ENCODE results near the gene CABP2. TPM values are rescaled to one million over a fixed set of nuclear protein-coding genes. Genes with fewer than 3 reads are reported as not detected.

Gene CABP2
- total RNA-seq, 1 donor from 2014 or later, result not detected

- TF ChIP-seq CTCF (IDR thresholded peaks at IDR 0.05), result no peak
Measured at GRCh38 chr11:67507864-67508485, 15.3 kb downstream of the CABP2 start, which contains the start of gene CDK2AP2. Gene CDK2AP2 (minus strand): TSS chr11:67508162. CDS start chr11:67508082, 80 bp downstream.

GRCh38 chr11:67507242-67507863 is 15.9 kb downstream of the CABP2 start:
- Mint-ChIP-seq H3K36me3 (ENCODE audit: unreplicated experiment) (no peaks in the 10 kb centered on the region), H3K4me3 (ENCODE audit: unreplicated experiment) (peak overlapping the region; percentile 79), H3K27ac (ENCODE audit: unreplicated experiment) (peak overlapping the region; percentile 93), H3K4me1 (ENCODE audit: unreplicated experiment) (peaks cover 38% of the 10 kb centered on the region), H3K27me3 (ENCODE audit: unreplicated experiment) (peaks cover 16% of the 10 kb centered on the region), H3K9me3 (ENCODE audit: unreplicated experiment) (no peaks in the 10 kb centered on the region)
- no peak for DNase-seq (ENCODE audit: extremely low spot score, unreplicated experiment)
- no peak for TF ChIP-seq CTCF (IDR thresholded peaks at IDR 0.05)

More at GRCh38 chr11:67507864-67508485, 15.3 kb downstream of the CABP2 start, which contains the start of gene CDK2AP2:
- Mint-ChIP-seq H3K27me3 (ENCODE audit: unreplicated experiment) (peaks cover 20% of the 10 kb centered on the region), H3K27ac (ENCODE audit: unreplicated experiment) (peak within 1 kb of the TSS; percentile 95), H3K36me3 (ENCODE audit: unreplicated experiment) (no peaks in the 10 kb centered on the region), H3K4me3 (ENCODE audit: unreplicated experiment) (peak within 1 kb of the TSS; percentile 79), H3K4me1 (ENCODE audit: unreplicated experiment) (peaks cover 37% of the 10 kb centered on the region), H3K9me3 (ENCODE audit: unreplicated experiment) (no peaks in the 10 kb centered on the region)
- peak; percentile 99 for DNase-seq (ENCODE audit: extremely low spot score, unreplicated experiment)

GRCh38 chr11:67506426-67507051 is 16.7 kb downstream of the CABP2 start:
- H3K27ac Mint-ChIP-seq (ENCODE audit: unreplicated experiment), result peak overlapping the region; percentile 93
- no peak for DNase-seq (ENCODE audit: extremely low spot score, unreplicated experiment)
- TF ChIP-seq CTCF (IDR thresholded peaks at IDR 0.05), result no peak

GRCh38 chr11:67505605-67506396 is 17.4 kb downstream of the CABP2 start:
- Mint-ChIP-seq H3K9me3 (ENCODE audit: unreplicated experiment) (no peaks in the 10 kb centered on the region), H3K27me3 (ENCODE audit: unreplicated experiment) (peaks cover 10% of the 10 kb centered on the region), H3K4me1 (ENCODE audit: unreplicated experiment) (peaks cover 38% of the 10 kb centered on the region), H3K4me3 (ENCODE audit: unreplicated experiment) (peak overlapping the region; percentile 73), H3K27ac (ENCODE audit: unreplicated experiment) (peak overlapping the region; percentile 93), H3K36me3 (ENCODE audit: unreplicated experiment) (peaks cover 5% of the 10 kb centered on the region)
- peak; percentile 95 for DNase-seq (ENCODE audit: extremely low spot score, unreplicated experiment)
- TF ChIP-seq CTCF (IDR thresholded peaks at IDR 0.05), result peak; percentile 96

More at GRCh38 chr11:67506426-67507051, 16.7 kb downstream of the CABP2 start:
- Mint-ChIP-seq H3K36me3 (ENCODE audit: unreplicated experiment) (no peaks in the 10 kb centered on the region), H3K4me1 (ENCODE audit: unreplicated experiment) (peaks cover 38% of the 10 kb centered on the region), H3K4me3 (ENCODE audit: unreplicated experiment) (peak overlapping the region; percentile 73), H3K27me3 (ENCODE audit: unreplicated experiment) (peaks cover 16% of the 10 kb centered on the region), H3K9me3 (ENCODE audit: unreplicated experiment) (no peaks in the 10 kb centered on the region)
